Sigmoid colon (tissue), 7 donors: ENCODE results near the gene KCP. TPM values are rescaled to one million over a fixed set of nuclear protein-coding genes. Genes with fewer than 3 reads are reported as not detected.

Experiments used
- DNase-seq: peaks from one replicate; pipeline ENCODE4 v3.0.0-alpha.2; 2019
- H3K27ac ChIP-seq, 4 donors: fragments of 200-600 bp; sonication (generic); one replicate each; pipeline ENCODE4 v1.5.1; 2016 to 2019; ENCODE audit warnings: mild to moderate bottlenecking in 1 of 4
- H3K27me3 ChIP-seq, 3 donors: fragments of 200-600 bp; sonication (generic); one replicate each; pipeline ENCODE4 v1.5.1; 2019; ENCODE audit warnings: mild to moderate bottlenecking in 1 of 3
- H3K36me3 ChIP-seq, 4 donors: fragments of 200-600 bp; sonication (generic); one replicate each; pipeline ENCODE4 v1.5.1; 2016 to 2019
- H3K4me1 ChIP-seq, 4 donors: fragments of 200-600 bp; sonication (generic); one replicate each; pipeline ENCODE4 v1.5.1; 2017 to 2019
- H3K4me3 ChIP-seq, 4 donors: fragments of 200-600 bp; sonication (generic); one replicate each; pipeline ENCODE4 v1.5.1; 2017 to 2019; ENCODE audit warnings: mild to moderate bottlenecking in 2 of 4, moderate library complexity in 1 of 4
- H3K9me3 ChIP-seq, 4 donors: fragments of 200-600 bp in 3 of 4; sonication (generic) in 3 of 4; one replicate each; pipeline versions ENCODE4 v1.5.1 to v1.6.1; 2013 to 2019
- CTCF ChIP-seq, 4 experiments: fragments of 450-650 bp in 3 of 4; fragments of 200-600 bp in 1 of 4; IDR thresholded peaks; one replicate each; pipeline ENCODE4 v1.5.1; 2016 to 2019; ENCODE audit warnings: antibody characterized with exemption in 4 of 4, mild to moderate bottlenecking in 3 of 4, moderate library complexity in 2 of 4
- EP300 ChIP-seq, 4 donors: sonication (generic); formaldehyde crosslinking; IDR thresholded peaks; one replicate each; pipeline ENCODE4 v1.6.1; 2017; ENCODE audit warnings: antibody characterized with exemption in 4 of 4
- POLR2A ChIP-seq, 2 donors: fragments of 450-650 bp; IDR thresholded peaks; one replicate each; pipeline ENCODE4 v1.6.1; 2016; ENCODE audit warnings: antibody characterized with exemption in 2 of 2, mild to moderate bottlenecking in 2 of 2, moderate library complexity in 2 of 2
- POLR2AphosphoS5 ChIP-seq, 4 donors: sonication (generic); formaldehyde crosslinking; IDR thresholded peaks; one replicate each; pipeline ENCODE4 v1.6.1; 2017; ENCODE audit warnings: antibody characterized with exemption in 4 of 4
- WGBS, 2 donors: extraction: QIAGEN DNeasy Blood & Tissue Kit; methylation state at CpG; one replicate each; pipeline ENCODE4 v1.1.7; 2013; 5-methylcytosine and 5-hydroxymethylcytosine counted together
- intact Hi-C: fragments of 100-400 bp; cut with DNase I; formaldehyde crosslinking; loops from one replicate; pipeline ENCODE4 v1.15.1; 2023
- polyA plus RNA-seq, 3 donors: library from polyadenylated mRNA; stranded (reverse); fragments of 200-250 nt; gene quantifications; one replicate each; pipeline ENCODE4 v1.2.3, GENCODE V29; 2013
- total RNA-seq, 4 donors: library from RNA; depleted of rRNA; stranded (reverse); fragments of >200 nt; gene quantifications; one replicate each; pipeline ENCODE4 v1.1.0, GENCODE V29; 2016
- donor health status: healthy with polysubstance abuse.
- donor health status: Bipolar disorder and iron deficiency.
- donor health status: healthy.

KCP gene
- total and polyA plus RNA-seq, 7 donors, result 0.14 to 0.42 (median 0.32) TPM; not detected in 3

GRCh38 chr7:128831994-128832879 lies 78.3 kb downstream of the KCP start:
- DNase-seq, result peak; percentile 84
- intact Hi-C loops, result loop anchor here (2.0 to 5.0 kb wide), 3 partner anchors 41 to 95 kb away; partner anchors contain the start of genes CALU and CCDC136
- Histone ChIP-seq H3K27ac (peak overlapping the region; percentile 95 to 99 (median 98)), H3K27me3 (no peaks in the 10 kb centered on the region), H3K36me3 (peaks cover 8 to 23% (median 16%) of the 10 kb centered on the region in 4 donors), H3K4me3 (peak overlapping the region; percentile 66 to 90 (median 83)), H3K9me3 (no peaks in the 10 kb centered on the region), H3K4me1 (peaks cover 2 to 93% (median 80%) of the 10 kb centered on the region in 4 donors)
- TF ChIP-seq POLR2AphosphoS5 (IDR thresholded peaks at IDR 0.05) (peak; percentile 26 to 66 (median 58)), CTCF (IDR thresholded peaks at IDR 0.05) (no peak), POLR2A (IDR thresholded peaks at IDR 0.05) (no peak)
- 15 to 27% methylated on average over 22 of the region's 22 CpGs for WGBS, 2 donors

GRCh38 chr7:128831178-128831993 lies 79.1 kb downstream of the KCP start:
- 9 to 16% methylated on average over 33 of the region's 33 CpGs for WGBS, 2 donors
- Histone ChIP-seq H3K4me3 (peak overlapping the region; percentile 66 to 90 (median 83)), H3K4me1 (peaks cover 2 to 88% (median 75%) of the 10 kb centered on the region in 4 donors), H3K27ac (peak overlapping the region; percentile 95 to 99 (median 98)), H3K9me3 (no peaks in the 10 kb centered on the region), H3K27me3 (no peaks in the 10 kb centered on the region), H3K36me3 (peaks cover 6 to 15% (median 10%) of the 10 kb centered on the region in 4 donors)
- TF ChIP-seq POLR2A (IDR thresholded peaks at IDR 0.05) (peak; percentile 90 to 97), CTCF (IDR thresholded peaks at IDR 0.05) (no peak), EP300 (IDR thresholded peaks at IDR 0.05) (peak in 2 of 4 donors; percentile 39 to 54), POLR2AphosphoS5 (IDR thresholded peaks at IDR 0.05) (peak; percentile 90 to 96 (median 92))
- intact Hi-C loops, result loop anchor here (2.0 to 5.0 kb wide), 3 partner anchors 41 to 94 kb away; partner anchors contain the start of genes CALU and CCDC136
- DNase-seq, result peak; percentile 97

DNA sequence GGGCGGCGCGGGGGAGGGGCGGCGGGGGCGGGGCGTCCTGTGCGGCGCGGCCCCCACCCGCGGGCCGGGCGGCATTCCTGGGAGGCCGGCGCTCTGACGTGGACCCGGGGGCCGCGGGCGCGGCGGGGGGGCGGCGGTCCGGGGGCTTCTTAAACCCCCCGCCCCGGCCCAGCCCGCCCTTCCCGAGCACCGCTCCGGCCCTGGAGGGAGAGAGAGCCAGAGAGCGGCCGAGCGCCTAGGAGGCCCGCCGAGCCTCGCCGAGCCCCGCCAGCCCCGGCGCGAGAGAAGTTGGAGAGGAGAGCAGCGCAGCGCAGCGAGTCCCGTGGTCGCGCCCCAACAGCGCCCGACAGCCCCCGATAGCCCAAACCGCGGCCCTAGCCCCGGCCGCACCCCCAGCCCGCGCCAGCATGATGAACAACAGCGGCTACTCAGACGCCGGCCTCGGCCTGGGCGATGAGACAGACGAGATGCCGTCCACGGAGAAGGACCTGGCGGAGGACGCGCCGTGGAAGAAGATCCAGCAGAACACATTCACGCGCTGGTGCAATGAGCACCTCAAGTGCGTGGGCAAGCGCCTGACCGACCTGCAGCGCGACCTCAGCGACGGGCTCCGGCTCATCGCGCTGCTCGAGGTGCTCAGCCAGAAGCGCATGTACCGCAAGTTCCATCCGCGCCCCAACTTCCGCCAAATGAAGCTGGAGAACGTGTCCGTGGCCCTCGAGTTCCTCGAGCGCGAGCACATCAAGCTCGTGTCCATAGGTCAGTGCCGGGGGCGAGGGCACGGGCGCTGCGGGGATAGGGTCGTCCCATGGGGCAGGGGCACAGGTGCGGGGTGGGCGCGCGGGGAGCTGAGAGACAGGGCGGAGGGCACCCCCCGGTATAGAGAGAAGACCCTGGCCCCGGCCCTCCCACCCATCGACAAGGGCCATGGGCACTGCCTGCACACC lies 80.0 kb downstream of the KCP start, which contains the start of gene FLNC:
Gene FLNC (plus strand): TSS at position 176 of the 947 bp plus-strand sequence. CDS start 232 bp downstream, at position 408.
- no peaks in the 10 kb centered on the region for H3K27me3 ChIP-seq
- peak; percentile 87 for DNase-seq
- H3K9me3 ChIP-seq, result no peaks in the 10 kb centered on the region
- peaks cover 2 to 79% (median 67%) of the 10 kb centered on the region in 4 donors for H3K4me1 ChIP-seq
- peak; percentile 72 to 78 for TF ChIP-seq POLR2A (IDR thresholded peaks at IDR 0.05)
- TF ChIP-seq EP300 (IDR thresholded peaks at IDR 0.05), result no peak
- no peak for TF ChIP-seq CTCF (IDR thresholded peaks at IDR 0.05)
- peak; percentile 65 to 95 (median 90) for TF ChIP-seq POLR2AphosphoS5 (IDR thresholded peaks at IDR 0.05)
- 2 to 3% methylated on average over 109 of the region's 109 CpGs for whole genome bisulfite sequencing, 2 donors
- peak within 1 kb of the TSS; percentile 66 to 90 (median 83) for H3K4me3 ChIP-seq
- peak within 1 kb of the TSS; percentile 95 to 99 (median 98) for H3K27ac ChIP-seq
- H3K36me3 ChIP-seq, result peaks cover 2 to 8% (median 3%) of the 10 kb centered on the region in 4 donors
- intact Hi-C loops, result loop anchor here (2.0 to 5.0 kb wide), 3 partner anchors 40 to 93 kb away; partner anchors contain the start of genes CALU and CCDC136
